ENCODE data around the gene ZC3H7A. TPM values are rescaled to one million over a fixed set of nuclear protein-coding genes. Genes with fewer than 3 reads are reported as not detected.
A peak's percentile ranks its signal among the peaks of the same experiment; 100 is the strongest.

Gene ZC3H7A
- total and polyA plus RNA-seq, 9 of the 15 experiments (the other 6 are each of a cell fraction or from before 2014, with no cell fraction given), result 19.8 to 49.1 (median 28.2) TPM

GRCh38 chr16:11796227-11797165 is 562 bp downstream of the ZC3H7A start (continued):
- TF ChIP-seq CHAMP1 (IDR thresholded peaks at IDR 0.05), result no peak
- no peak for TF ChIP-seq TFE3 (CRISPR knock-in tag; IDR thresholded peaks at IDR 0.05)
- TF ChIP-seq ZBTB7A (IDR thresholded peaks at IDR 0.05; ENCODE audit: borderline replicate concordance, control insufficient read depth, low read depth, low read length), result peak; percentile 16; the same call in 1 of the 2 replicates
- TF ChIP-seq, protein P1, sequence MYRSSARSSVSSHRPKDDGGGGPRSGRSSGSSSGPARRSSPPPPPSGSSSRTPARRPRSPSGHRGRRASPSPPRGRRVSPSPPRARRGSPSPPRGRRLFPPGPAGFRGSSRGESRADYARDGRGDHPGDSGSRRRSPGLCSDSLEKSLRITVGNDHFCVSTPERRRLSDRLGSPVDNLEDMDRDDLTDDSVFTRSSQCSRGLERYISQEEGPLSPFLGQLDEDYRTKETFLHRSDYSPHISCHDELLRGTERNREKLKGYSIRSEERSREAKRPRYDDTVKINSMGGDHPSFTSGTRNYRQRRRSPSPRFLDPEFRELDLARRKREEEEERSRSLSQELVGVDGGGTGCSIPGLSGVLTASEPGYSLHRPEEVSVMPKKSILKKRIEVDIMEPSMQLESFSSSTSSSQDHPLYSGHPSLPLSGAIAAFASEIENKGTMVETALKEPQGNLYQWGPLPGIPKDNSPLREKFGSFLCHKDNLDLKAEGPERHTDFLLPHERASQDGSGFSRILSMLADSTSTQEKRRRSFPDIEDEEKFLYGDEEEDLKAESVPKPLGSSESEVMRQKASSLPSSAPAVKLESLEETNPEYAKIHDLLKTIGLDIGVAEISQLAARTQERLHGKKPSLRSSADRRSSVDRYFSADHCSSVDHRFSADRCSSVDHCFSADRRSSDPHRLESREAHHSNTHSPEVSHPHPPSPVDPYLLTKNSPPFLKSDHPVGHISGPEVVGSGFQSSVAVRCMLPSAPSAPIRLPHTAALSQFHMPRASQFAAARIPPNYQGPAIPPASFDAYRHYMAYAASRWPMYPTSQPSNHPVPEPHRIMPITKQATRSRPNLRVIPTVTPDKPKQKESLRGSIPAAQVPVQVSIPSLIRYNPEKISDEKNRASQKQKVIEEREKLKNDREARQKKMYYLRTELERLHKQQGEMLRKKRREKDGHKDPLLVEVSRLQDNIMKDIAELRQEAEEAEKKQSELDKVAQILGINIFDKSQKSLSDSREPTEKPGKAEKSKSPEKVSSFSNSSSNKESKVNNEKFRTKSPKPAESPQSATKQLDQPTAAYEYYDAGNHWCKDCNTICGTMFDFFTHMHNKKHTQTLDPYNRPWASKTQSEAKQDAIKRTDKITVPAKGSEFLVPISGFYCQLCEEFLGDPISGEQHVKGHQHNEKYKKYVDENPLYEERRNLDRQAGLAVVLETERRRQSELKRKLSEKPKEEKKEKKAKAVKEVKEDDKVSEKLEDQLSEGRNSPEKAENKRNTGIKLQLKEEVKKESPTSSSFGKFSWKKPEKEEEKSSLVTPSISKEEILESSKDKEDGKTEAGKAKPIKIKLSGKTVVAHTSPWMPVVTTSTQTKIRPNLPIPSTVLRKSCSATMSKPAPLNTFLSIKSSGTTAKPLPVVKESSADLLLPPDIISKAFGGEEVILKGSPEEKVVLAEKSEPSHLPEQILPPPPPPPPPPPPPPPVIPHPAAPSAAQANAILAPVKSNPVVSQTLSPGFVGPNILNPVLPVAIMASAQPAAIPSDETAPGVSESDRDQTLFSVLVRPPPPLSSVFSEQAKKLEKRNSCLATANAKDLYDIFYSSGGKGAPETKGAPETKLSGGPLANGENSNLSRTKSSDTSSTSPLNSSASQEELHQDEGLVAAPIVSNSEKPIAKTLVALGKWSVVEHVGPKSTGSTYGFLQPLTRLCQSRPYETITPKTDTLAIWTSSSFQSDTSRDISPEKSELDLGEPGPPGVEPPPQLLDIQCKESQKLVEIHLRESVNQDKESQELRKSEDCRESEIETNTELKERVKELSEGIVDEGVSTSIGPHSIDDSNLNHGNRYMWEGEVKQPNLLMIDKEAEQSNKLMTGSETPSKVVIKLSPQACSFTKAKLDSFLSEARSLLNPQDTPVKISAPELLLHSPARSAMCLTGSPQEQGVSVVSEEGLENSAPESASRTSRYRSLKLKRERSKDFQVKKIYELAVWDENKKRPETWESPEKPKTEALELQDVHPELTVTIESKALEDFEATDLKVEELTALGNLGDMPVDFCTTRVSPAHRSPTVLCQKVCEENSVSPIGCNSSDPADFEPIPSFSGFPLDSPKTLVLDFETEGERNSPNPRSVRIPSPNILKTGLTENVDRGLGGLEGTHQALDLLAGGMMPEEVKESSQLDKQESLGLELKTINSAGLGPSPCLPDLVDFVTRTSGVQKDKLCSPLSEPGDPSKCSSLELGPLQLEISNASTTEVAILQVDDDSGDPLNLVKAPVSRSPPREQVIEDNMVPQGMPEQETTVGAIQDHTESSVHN (IDR thresholded peaks at IDR 0.05; ENCODE audit: borderline replicate concordance in 1 of 2, low read depth in 1 of 2), result no peak
- TF ChIP-seq SMAD2 (IDR thresholded peaks at IDR 0.05; ENCODE audit: low read depth, low read length), result no peak
- TF ChIP-seq BRCA1 (IDR thresholded peaks at IDR 0.05), result no peak
- TF ChIP-seq BRCA1 (CRISPR knock-in tag; IDR thresholded peaks at IDR 0.05), result no peak
- no peak for TF ChIP-seq HES1 (IDR thresholded peaks at IDR 0.05; ENCODE audit: low read depth)
- TF ChIP-seq SMARCA5 (IDR thresholded peaks at IDR 0.05), result no peak
- TF ChIP-seq POU5F1 (IDR thresholded peaks at IDR 0.05; ENCODE audit: borderline replicate concordance, low read depth, low read length, partially characterized antibody), result no peak
- no peak for TF ChIP-seq BCOR (IDR thresholded peaks at IDR 0.05)
- no peak for TF ChIP-seq NBN (IDR thresholded peaks at IDR 0.05; ENCODE audit: low read depth)
